Activated CD4-positive, alpha-beta memory T cell treated with anti-CD3 and anti-CD28 coated beads, Interleukin-2, amount 10 ng/mL, durations not matched to agents 7 days and 5 days (primary cell): Measurements from ENCODE around the gene SUPT16H. TPM values are rescaled to one million over a fixed set of nuclear protein-coding genes. Genes with fewer than 3 reads are reported as not detected.
"Not testable (repeated sequence)": the region's sequence is repeated elsewhere in the genome, so short reads cannot be mapped to it uniquely, and the experiment has no call there.

ENCODE experiments used
- CTCF ChIA-PET: fragments of 350-600 bp; sonication (Branson Sonifier 250); formaldehyde crosslinking; loops from one replicate; lab custom pipeline; 2021; ENCODE audit warnings: antibody characterized with exemption, inconsistent platforms; lab: Charles Lee
- POLR2A ChIA-PET: fragments of 350-600 bp; sonication (Branson Sonifier 250); formaldehyde crosslinking; loops from one replicate; lab custom pipeline; 2021; ENCODE audit warnings: antibody characterized with exemption; lab: Charles Lee
- DNase-seq: peaks from one replicate; pipeline ENCODE4 v3.0.0-alpha.2; 2020
- H3K27ac Mint-ChIP-seq: one replicate; pipeline ENCODE4 v1.8.0; 2021; ENCODE audit warnings: mild to moderate bottlenecking, mixed read lengths
- H3K27me3 Mint-ChIP-seq: one replicate; pipeline ENCODE4 v1.8.0; 2021; ENCODE audit warnings: mixed read lengths
- H3K36me3 Mint-ChIP-seq: one replicate; pipeline ENCODE4 v1.8.0; 2021; ENCODE audit warnings: low read depth, mixed read lengths
- H3K4me1 Mint-ChIP-seq: one replicate; pipeline ENCODE4 v1.8.0; 2021; ENCODE audit warnings: mixed read lengths
- H3K4me3 Mint-ChIP-seq: one replicate; pipeline ENCODE4 v1.8.0; 2021; ENCODE audit warnings: mild to moderate bottlenecking, mixed read lengths
- H3K9me3 Mint-ChIP-seq: one replicate; pipeline ENCODE4 v1.8.0; 2021; ENCODE audit warnings: mixed read lengths
- total RNA-seq, 2 experiments: library from RNA; stranded (reverse); gene quantifications; one replicate each; pipeline ENCODE4 v1.2.3, GENCODE V29; 2021

Gene SUPT16H
- total RNA-seq, 2 experiments from 2014 or later, result 114 TPM

- H3K4me3 Mint-ChIP-seq, result no peak overlapping the region
- ChIA-PET POLR2A (interaction anchor here (1.3 kb wide), 1 partner anchor 26 kb away, joined by 3 read pairs; no protein-coding TSS in a partner anchor), CTCF (no interaction called here)
- peaks cover 78% of the 10 kb centered on the region for H3K36me3 Mint-ChIP-seq
- H3K27me3 Mint-ChIP-seq, result no peaks in the 10 kb centered on the region
- no peaks in the 10 kb centered on the region for H3K4me1 Mint-ChIP-seq
- no peak overlapping the region for H3K27ac Mint-ChIP-seq
- DNase-seq, result no peak
- H3K9me3 Mint-ChIP-seq, result no peaks in the 10 kb centered on the region
Measured at GRCh38 chr14:21395450-21395849, 11.6 kb upstream of the SUPT16H start.

DNA sequence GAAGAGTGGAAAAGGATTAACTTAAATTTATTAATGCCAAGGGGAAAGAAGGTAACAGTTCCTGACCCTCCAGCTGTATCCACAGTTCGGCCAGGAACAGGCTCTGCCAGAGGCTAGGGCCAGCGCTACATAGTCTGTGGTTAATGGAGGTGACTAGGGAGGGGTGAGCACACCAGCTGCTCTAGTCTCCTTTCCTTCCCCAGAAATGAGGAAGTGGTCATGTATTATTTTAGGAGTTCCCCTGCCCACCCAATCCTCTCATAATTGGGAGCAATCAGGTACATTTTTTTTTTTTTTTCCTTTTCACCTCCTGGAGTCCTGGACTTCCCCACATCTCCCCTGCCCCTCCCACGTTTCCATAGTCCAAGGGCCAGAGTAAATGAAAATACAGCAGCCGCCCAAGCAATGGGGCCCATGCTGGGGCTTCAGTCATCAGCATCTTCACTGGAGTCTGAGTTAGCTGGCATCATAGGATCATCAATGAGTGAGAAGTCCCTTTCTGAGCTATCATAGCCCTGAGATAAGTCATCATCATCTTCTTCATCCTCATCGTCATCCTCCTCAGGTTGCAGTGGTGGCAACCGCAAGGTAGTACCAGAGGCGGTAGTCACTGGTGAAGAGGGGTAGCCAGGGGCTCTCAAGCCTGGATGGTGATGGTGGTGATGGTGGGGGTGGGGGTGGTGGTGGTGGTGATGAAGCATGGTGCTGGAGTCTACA, 1.5 kb upstream of the SUPT16H start:
- POLR2A ChIA-PET, result interaction anchor here (0.7 to 6.8 kb wide), 11 partner anchors 8 to 173 kb away, joined by 3 to 68 read pairs (median 6); partner anchors contain the start of gene CHD8
- Mint-ChIP-seq H3K36me3 (peaks cover 43% of the 10 kb centered on the region), H3K9me3 (no peaks in the 10 kb centered on the region), H3K27ac (peak overlapping the region; percentile 97), H3K4me1 (peaks cover 32% of the 10 kb centered on the region), H3K4me3 (peak overlapping the region; percentile 95), H3K27me3 (no peaks in the 10 kb centered on the region)
- CTCF ChIA-PET, result interaction anchor here (0.6 kb wide), 1 partner anchor 353 kb away, joined by 3 read pairs; no protein-coding TSS in a partner anchor
- DNase-seq, result no peak

DNA sequence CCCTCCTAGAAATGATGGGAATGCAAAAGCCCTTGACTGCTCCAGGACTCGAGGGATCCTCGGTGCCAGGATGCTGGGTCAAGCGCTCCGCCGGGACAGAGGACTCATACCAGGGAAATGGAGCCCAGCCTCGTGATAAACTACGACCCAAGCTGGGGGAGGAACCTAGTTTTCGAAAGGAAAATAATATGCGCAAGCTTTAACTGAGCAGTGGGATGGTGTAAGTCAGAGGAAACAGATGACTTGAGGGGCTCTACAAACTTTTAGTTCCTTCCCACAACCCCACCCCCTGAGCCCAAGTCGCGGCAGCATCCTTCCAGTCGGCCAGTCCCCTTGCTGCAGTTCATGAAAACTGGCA, 654 bp upstream of the SUPT16H start:
- Mint-ChIP-seq H3K27me3 (no peaks in the 10 kb centered on the region), H3K4me3 (peak overlapping the region; percentile 95), H3K27ac (peak overlapping the region; percentile 97), H3K36me3 (peaks cover 44% of the 10 kb centered on the region), H3K9me3 (no peaks in the 10 kb centered on the region), H3K4me1 (peaks cover 39% of the 10 kb centered on the region)
- ChIA-PET CTCF (interaction anchor here (0.5 to 1.2 kb wide), 4 partner anchors 59 to 119 kb away, joined by 3 to 7 read pairs (median 4); partner anchors contain the start of gene CHD8), POLR2A (interaction anchor here (0.6 to 6.8 kb wide), 23 partner anchors 8 to 280 kb away, joined by 3 to 68 read pairs (median 4); partner anchors contain the start of genes CHD8, METTL3, RAB2B and TOX4)
- DNase-seq, result no peak

DNA sequence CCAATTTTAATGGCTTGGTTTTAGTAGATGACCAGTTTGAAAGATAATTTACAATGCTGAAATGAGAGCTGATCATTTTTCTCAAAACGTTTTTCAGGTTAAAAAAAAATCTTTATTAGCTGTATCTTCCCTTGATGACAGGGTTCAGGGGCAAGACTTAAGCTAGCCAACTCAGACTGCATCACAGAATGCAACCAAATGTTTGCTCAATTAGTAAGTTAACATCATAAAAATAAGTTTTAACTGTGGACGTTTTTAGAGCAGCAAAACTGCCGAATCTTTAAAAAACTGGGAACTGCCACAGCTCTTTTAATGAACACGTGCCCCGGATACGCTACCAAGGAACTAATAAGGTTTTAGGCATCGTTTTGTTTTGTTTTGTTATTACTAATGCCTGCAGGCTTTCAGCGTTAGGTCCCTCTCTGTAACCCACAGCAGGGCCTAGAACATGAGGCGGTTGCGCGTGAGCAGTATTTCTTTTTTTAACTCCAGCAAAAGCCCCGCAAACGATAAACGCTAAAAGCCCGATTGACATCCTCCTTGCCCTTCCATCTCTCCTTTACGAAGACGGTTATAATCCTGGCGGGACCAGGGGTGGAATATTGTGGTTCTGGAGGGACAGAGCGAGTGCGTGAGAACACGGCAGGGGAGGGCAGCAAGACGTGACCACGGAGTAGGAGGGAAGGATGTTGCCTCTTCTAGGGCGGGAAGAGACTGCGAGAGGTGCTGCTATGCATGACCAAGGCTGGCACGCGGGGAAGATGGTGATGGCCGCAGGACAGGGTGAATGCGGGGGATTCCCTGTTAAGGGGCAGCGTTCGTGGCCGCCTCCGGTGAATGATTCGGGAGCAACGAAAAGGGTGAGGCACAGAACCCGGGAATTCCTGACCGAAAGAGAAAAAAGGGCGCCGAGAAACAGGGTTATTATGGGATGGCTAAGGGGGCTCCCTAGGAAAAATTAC, 652 bp downstream of the SUPT16H start:
- ChIA-PET POLR2A (interaction anchor here (0.7 to 6.8 kb wide), 22 partner anchors 11 to 279 kb away, joined by 3 to 68 read pairs (median 4); partner anchors contain the start of genes CHD8 and METTL3), CTCF (interaction anchor here (0.8 to 1.1 kb wide), 2 partner anchors 73 to 115 kb away, joined by 3 to 4 read pairs; partner anchors contain the start of gene CHD8)
- Mint-ChIP-seq H3K4me1 (peaks cover 49% of the 10 kb centered on the region), H3K4me3 (peak overlapping the region; percentile 95), H3K9me3 (no peaks in the 10 kb centered on the region), H3K27ac (peak overlapping the region; percentile 97), H3K36me3 (peaks cover 42% of the 10 kb centered on the region), H3K27me3 (no peaks in the 10 kb centered on the region)
- peak; percentile 59 for DNase-seq

DNA sequence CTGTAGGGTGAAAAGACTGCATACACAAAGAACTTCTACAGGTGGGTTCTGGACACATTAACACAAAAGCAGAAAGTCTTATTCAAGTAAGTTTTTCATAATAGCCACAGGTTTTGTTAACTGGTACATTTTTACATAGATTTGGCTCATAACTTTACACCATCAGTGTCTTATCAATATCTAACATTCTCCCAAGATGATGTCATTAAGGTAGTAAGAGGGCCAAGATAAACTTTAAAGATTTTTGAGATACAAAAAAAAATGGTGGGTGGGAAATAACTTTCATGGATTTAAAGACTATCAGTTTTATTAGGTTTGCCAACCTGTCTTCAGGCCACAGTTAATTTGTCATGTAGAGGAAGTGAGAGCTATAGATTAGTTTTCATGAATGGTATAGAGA, 1.7 kb downstream of the SUPT16H start:
- H3K36me3 Mint-ChIP-seq, result peaks cover 52% of the 10 kb centered on the region
- peak overlapping the region; percentile 95 for H3K4me3 Mint-ChIP-seq
- peak overlapping the region; percentile 70 for H3K27ac Mint-ChIP-seq
- ChIA-PET CTCF (interaction anchor here (0.8 to 1.1 kb wide), 2 partner anchors 74 to 114 kb away, joined by 3 to 5 read pairs; partner anchors contain the start of gene CHD8), POLR2A (interaction anchor here (0.9 to 6.8 kb wide), 15 partner anchors 12 to 278 kb away, joined by 3 to 68 read pairs (median 4); partner anchors contain the start of gene CHD8)
- peaks cover 59% of the 10 kb centered on the region for H3K4me1 Mint-ChIP-seq
- no peaks in the 10 kb centered on the region for H3K9me3 Mint-ChIP-seq
- H3K27me3 Mint-ChIP-seq, result no peaks in the 10 kb centered on the region
- no peak for DNase-seq

DNA sequence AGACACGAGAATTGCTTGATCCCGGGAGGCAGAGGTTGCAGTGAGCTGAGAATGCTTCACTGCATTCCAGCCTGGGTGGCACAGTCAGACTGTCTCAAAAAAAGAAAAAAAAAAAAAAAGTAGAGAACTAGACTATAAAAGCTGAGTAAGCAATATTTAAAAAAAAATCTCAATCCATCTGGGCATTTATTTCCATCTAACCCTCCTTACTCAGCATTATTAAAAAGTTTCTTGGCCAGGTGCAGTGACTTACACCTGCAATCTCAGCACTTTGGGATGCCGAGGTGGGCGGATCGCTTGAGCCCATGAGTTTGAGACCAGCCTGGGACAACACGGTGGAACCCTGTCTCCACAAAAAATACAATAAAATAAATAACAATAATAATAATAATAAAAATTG, 4.5 kb downstream of the SUPT16H start:
- CTCF ChIA-PET, result no interaction called here
- Mint-ChIP-seq H3K27ac (no peak overlapping the region), H3K27me3 (no peaks in the 10 kb centered on the region), H3K4me1 (peaks cover 56% of the 10 kb centered on the region), H3K36me3 (peaks cover 52% of the 10 kb centered on the region), H3K9me3 (no peaks in the 10 kb centered on the region), H3K4me3 (no peak overlapping the region)
- POLR2A ChIA-PET, result interaction anchor here (6.8 kb wide), 1 partner anchor 113 kb away, joined by 68 read pairs; no protein-coding TSS in a partner anchor
- no peak for DNase-seq

- peaks cover 24% of the 10 kb centered on the region for H3K4me1 Mint-ChIP-seq
- no peak overlapping the region for H3K4me3 Mint-ChIP-seq
- ChIA-PET POLR2A (no interaction called here), CTCF (no interaction called here)
- H3K9me3 Mint-ChIP-seq, result no peaks in the 10 kb centered on the region
- no peak overlapping the region for H3K27ac Mint-ChIP-seq
- DNase-seq, result no peak
- no peaks in the 10 kb centered on the region for H3K27me3 Mint-ChIP-seq
- peaks cover 60% of the 10 kb centered on the region for H3K36me3 Mint-ChIP-seq
Measured at GRCh38 chr14:21373980-21374379, 9.8 kb downstream of the SUPT16H start.

- H3K4me3 Mint-ChIP-seq, DNase-seq, H3K27me3 Mint-ChIP-seq, POLR2A ChIA-PET, H3K9me3 Mint-ChIP-seq, H3K27ac Mint-ChIP-seq: not testable (repeated sequence)
- CTCF ChIA-PET, result interaction anchor here (0.6 kb wide), 1 partner anchor 184 kb away, joined by 4 read pairs; no protein-coding TSS in a partner anchor
- Mint-ChIP-seq H3K36me3 (peaks cover 65% of the 10 kb centered on the region), H3K4me1 (peaks cover 16% of the 10 kb centered on the region)
Measured at GRCh38 chr14:21372814-21373213, 11.0 kb downstream of the SUPT16H start.

- ChIA-PET POLR2A (interaction anchor here (1.0 to 2.2 kb wide), 3 partner anchors 13 to 141 kb away, joined by 3 to 7 read pairs (median 3); no protein-coding TSS in a partner anchor), CTCF (interaction anchor here (1.2 to 1.6 kb wide), 2 partner anchors 108 to 129 kb away, joined by 3 read pairs; no protein-coding TSS in a partner anchor)
- Mint-ChIP-seq H3K27ac (no peak overlapping the region), H3K9me3 (no peaks in the 10 kb centered on the region), H3K36me3 (peaks cover 74% of the 10 kb centered on the region), H3K27me3 (no peaks in the 10 kb centered on the region), H3K4me3 (no peak overlapping the region), H3K4me1 (peaks cover 7% of the 10 kb centered on the region)
- no peak for DNase-seq
Measured at GRCh38 chr14:21369949-21370679, 13.7 kb downstream of the SUPT16H start.

DNA sequence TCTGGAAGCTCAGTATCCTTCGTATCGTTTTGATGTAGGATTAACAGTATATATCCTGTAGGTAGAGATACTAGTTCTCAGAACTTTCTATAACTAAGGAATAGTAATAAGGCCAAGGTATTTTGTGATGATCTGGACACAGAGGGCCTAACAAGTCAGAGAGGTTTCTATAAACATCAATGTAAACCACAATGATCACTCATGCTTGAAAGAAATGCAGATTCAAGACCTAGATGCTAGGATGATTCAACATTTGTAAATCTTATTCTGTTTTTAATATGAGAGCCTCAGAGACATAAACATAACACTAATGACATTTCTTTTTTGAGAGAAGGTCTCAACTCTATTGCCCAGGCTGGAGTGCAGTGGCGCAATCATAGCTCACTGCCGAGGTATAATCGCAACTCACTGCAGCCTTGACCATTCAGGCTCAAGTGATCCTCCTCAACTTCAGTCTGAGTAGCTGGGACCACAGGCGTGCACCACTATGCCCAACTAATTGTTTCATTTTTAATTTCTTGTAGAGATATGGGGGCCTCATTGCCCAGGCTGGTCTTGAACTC, 16.2 kb downstream of the SUPT16H start:
- Mint-ChIP-seq H3K36me3 (peaks cover 84% of the 10 kb centered on the region), H3K9me3 (no peaks in the 10 kb centered on the region), H3K4me1 (peaks cover 8% of the 10 kb centered on the region), H3K4me3 (no peak overlapping the region), H3K27ac (no peak overlapping the region), H3K27me3 (no peaks in the 10 kb centered on the region)
- ChIA-PET CTCF (no interaction called here), POLR2A (interaction anchor here (0.7 to 1.5 kb wide), 3 partner anchors 17 to 153 kb away, joined by 3 to 4 read pairs (median 4); partner anchors contain the start of gene SUPT16H)
- no peak for DNase-seq

DNA sequence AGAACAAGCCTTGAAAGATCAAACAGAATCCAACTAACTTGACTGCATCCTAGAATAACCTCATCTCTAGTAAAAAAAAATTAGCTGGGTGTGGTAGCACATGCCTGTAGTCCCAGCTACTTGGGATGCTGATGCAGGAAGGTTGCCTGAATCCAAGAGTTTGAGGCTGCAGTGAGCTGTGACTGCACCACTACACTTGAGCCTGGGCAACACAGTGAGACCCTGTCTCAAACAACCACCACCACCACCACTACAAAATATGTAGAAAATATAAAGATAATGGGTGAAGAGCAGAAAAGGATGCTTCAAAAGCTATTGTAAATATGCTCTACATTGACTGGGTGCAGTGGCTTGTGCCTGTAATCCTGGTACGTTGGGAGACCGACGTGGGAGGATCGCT, 27.3 kb downstream of the SUPT16H start:
- Mint-ChIP-seq H3K9me3 (no peaks in the 10 kb centered on the region), H3K27me3 (no peaks in the 10 kb centered on the region), H3K36me3 (peaks cover 86% of the 10 kb centered on the region), H3K4me3 (no peak overlapping the region), H3K4me1 (no peaks in the 10 kb centered on the region), H3K27ac (no peak overlapping the region)
- no peak for DNase-seq
- POLR2A ChIA-PET, result interaction anchor here (1.7 kb wide), 1 partner anchor 19 kb away, joined by 4 read pairs; no protein-coding TSS in a partner anchor
- CTCF ChIA-PET, result no interaction called here
